Smooth muscle cell (in vitro differentiated cells): ENCODE results near the gene GABBR1. TPM values are rescaled to one million over a fixed set of nuclear protein-coding genes. Genes with fewer than 3 reads are reported as not detected.
A peak's percentile ranks its signal among the peaks of the same experiment; 100 is the strongest.

Experiments
- DNase-seq: peaks from one replicate; lab custom pipeline; 2025; ENCODE audit not compliant: unreplicated experiment; lab: John Stamatoyannopoulos, UW
- H2AFZ ChIP-seq: fragments of 200-600 bp; sonication (generic); 2 replicates; pipeline ENCODE4 v1.6.0; 2016; ENCODE audit warnings: antibody characterized with exemption, low read depth, mild to moderate bottlenecking
- H3F3A ChIP-seq: fragments of 200-600 bp; sonication (generic); 2 replicates; pipeline ENCODE4 v1.6.0; 2017; ENCODE audit warnings: antibody characterized with exemption, low read depth
- H3K27ac ChIP-seq: fragments of 200-600 bp; sonication (generic); 2 replicates; pipeline ENCODE4 v1.5.1; 2016; ENCODE audit warnings: low read depth, mild to moderate bottlenecking
- H3K27me3 ChIP-seq: fragments of 200-600 bp; sonication (generic); 2 replicates; pipeline ENCODE4 v1.6.1; 2016; ENCODE audit warnings: low read depth, mild to moderate bottlenecking
- H3K36me3 ChIP-seq: fragments of 200-600 bp; sonication (generic); 2 replicates; pipeline ENCODE4 v1.5.1; 2016; ENCODE audit warnings: low read depth
- H3K4me1 ChIP-seq: fragments of 200-600 bp; sonication (generic); 2 replicates; pipeline ENCODE4 v1.5.1; 2016; ENCODE audit warnings: low read depth
- H3K4me2 ChIP-seq: fragments of 200-600 bp; sonication (generic); 2 replicates; pipeline ENCODE4 v1.6.0; 2016; ENCODE audit warnings: mild to moderate bottlenecking
- H3K4me3 ChIP-seq: fragments of 200-600 bp; sonication (generic); 2 replicates; pipeline ENCODE4 v1.5.1; 2016; ENCODE audit warnings: mild to moderate bottlenecking
- H3K79me2 ChIP-seq: fragments of 200-600 bp; sonication (generic); 2 replicates; pipeline ENCODE4 v1.6.0; 2016; ENCODE audit warnings: low read depth, mild to moderate bottlenecking
- H3K9ac ChIP-seq: fragments of 200-600 bp; sonication (generic); 2 replicates; pipeline ENCODE4 v1.6.0; 2016; ENCODE audit warnings: low read depth
- H3K9me3 ChIP-seq: fragments of 200-600 bp; sonication (generic); replicated peaks from 2 replicates; pipeline ENCODE4 v1.5.1; 2016; ENCODE audit warnings: low read depth
- H4K20me1 ChIP-seq: fragments of 200-600 bp; sonication (generic); 2 replicates; pipeline ENCODE4 v1.6.0; 2016; ENCODE audit warnings: low read depth
- CTCF ChIP-seq: fragments of 200-600 bp; sonication (generic); IDR thresholded peaks from 2 replicates; pipeline ENCODE4 v1.5.1; 2017; ENCODE audit warnings: borderline replicate concordance, mild to moderate bottlenecking, antibody characterized with exemption; ENCODE audit not compliant: insufficient read depth, poor library complexity, severe bottlenecking
- WGBS: methylation state at CpG from one replicate; pipeline ENCODE4 v1.1.7; 2016; ENCODE audit warnings: low lambda C conversion rate; 5-methylcytosine and 5-hydroxymethylcytosine counted together
- polyA plus RNA-seq: library from polyadenylated mRNA; unstranded; fragments of >200 nt; fragmentation: Nextera tagmentation; extraction: Ambion mirVana; gene quantifications from 2 replicates; pipeline ENCODE4 v1.2.1, GENCODE V29; 2016
- total RNA-seq: library from RNA; depleted of rRNA; stranded (reverse); fragments of >200 nt; gene quantifications from 2 replicates; pipeline ENCODE4 v1.2.3, GENCODE V29; 2014

The GABBR1 gene
- total and polyA plus RNA-seq, 2 experiments from 2014 or later: 13.2 to 26.0 TPM

- DNase-seq: peak; percentile 68
- Histone ChIP-seq H3K4me2 (peak overlapping the region; percentile 91), H3K4me3 (peak overlapping the region; percentile 89), H2AFZ (peak overlapping the region; percentile 70), H3K27ac (no peak overlapping the region), H3K9me3 (no peaks in the 10 kb centered on the region), H3K36me3 (no peaks in the 10 kb centered on the region), H3K9ac (peak overlapping the region; percentile 50), H3K4me1 (peaks cover 16% of the 10 kb centered on the region), H3K27me3 (no peaks in the 10 kb centered on the region), H4K20me1 (peaks cover 24% of the 10 kb centered on the region), H3K79me2 (peaks cover 6% of the 10 kb centered on the region), H3F3A (no peaks in the 10 kb centered on the region)
- no peak for TF ChIP-seq CTCF
- WGBS: 4% methylated on average over 17 of the region's 53 CpGs
Observed at GRCh38 chr6:29631860-29632731, 887 bp downstream of the GABBR1 start.

- Histone ChIP-seq H3K36me3 (no peaks in the 10 kb centered on the region), H4K20me1 (peaks cover 24% of the 10 kb centered on the region), H3F3A (no peaks in the 10 kb centered on the region), H3K4me3 (peak overlapping the region; percentile 89), H3K4me1 (peaks cover 24% of the 10 kb centered on the region), H3K27me3 (no peaks in the 10 kb centered on the region), H2AFZ (no peak overlapping the region), H3K4me2 (peak overlapping the region; percentile 91), H3K9ac (no peak overlapping the region), H3K27ac (no peak overlapping the region), H3K79me2 (peaks cover 6% of the 10 kb centered on the region), H3K9me3 (no peaks in the 10 kb centered on the region)
- no peak for TF ChIP-seq CTCF
- DNase-seq: no peak
- WGBS: 14% methylated on average over 14 of the region's 14 CpGs
Observed at GRCh38 chr6:29631209-29631810, 1.7 kb downstream of the GABBR1 start.

DNA sequence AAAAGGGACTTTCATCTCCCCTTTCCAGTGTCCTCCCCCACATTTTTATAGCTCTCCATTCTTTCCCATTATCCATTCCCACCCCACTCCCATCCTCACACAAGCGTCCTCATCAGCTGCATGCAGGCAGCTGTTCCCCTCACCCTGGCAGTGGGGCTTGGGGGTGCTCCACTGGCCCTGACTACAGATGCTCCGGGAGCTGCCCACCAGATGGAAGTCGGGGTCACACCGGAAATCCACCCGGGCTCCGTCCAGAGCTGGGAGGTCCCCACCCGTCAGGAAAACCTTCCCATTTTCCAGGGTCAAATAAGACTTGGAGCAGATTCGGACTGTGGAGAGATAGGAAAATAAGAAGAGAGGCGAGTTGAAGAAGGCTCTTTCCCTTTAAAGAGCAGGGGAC lies 2.7 kb downstream of the GABBR1 start:
- no peak for DNase-seq
- Histone ChIP-seq H3F3A (no peaks in the 10 kb centered on the region), H3K4me2 (peak overlapping the region; percentile 6), H3K27ac (no peak overlapping the region), H3K9ac (no peak overlapping the region), H3K27me3 (no peaks in the 10 kb centered on the region), H3K4me1 (peaks cover 34% of the 10 kb centered on the region), H4K20me1 (peaks cover 28% of the 10 kb centered on the region), H3K36me3 (no peaks in the 10 kb centered on the region), H3K9me3 (no peaks in the 10 kb centered on the region), H3K79me2 (peaks cover 6% of the 10 kb centered on the region), H2AFZ (no peak overlapping the region), H3K4me3 (no peak overlapping the region)
- WGBS: 81% methylated on average over 9 of the region's 9 CpGs
- no peak for TF ChIP-seq CTCF
